ENCODE results near the gene TIMM13.
"Not testable (repeated sequence)": the region's sequence is repeated elsewhere in the genome, so short reads cannot be mapped to it uniquely, and the experiment has no call there.

TIMM13 gene

DNA sequence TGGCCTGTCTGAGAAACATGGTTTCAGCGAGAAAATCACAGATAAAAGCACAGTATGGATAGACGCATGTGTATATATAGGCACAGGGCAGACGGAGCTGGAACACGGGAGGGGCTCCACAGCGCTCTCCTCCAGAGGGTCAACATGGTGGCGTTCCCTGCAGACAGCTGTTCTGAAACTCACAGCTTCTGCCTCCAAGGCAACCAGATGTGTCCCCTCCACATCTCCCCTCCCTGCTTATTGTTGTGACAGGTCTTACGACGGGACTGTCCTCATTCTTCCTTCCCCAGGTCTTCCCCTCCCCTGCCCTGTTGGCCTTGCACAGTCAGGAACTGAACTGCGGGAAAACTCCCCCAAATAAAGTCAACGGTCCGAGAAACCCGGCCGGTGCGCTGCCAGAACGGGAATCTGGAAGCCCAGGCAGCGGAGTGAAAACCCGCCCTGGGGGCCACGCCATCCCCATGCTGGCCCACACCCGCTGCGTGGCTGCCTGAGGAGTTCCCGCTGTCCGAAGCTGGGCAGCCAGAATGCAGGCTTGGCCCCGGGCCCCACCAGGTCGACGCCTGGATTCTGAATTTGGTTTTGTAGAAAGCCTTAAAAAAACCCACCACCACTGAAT, 2.6 kb upstream of the TIMM13 start:
- no peak for DNase-seq (ENCODE audit: low read depth)

DNA sequence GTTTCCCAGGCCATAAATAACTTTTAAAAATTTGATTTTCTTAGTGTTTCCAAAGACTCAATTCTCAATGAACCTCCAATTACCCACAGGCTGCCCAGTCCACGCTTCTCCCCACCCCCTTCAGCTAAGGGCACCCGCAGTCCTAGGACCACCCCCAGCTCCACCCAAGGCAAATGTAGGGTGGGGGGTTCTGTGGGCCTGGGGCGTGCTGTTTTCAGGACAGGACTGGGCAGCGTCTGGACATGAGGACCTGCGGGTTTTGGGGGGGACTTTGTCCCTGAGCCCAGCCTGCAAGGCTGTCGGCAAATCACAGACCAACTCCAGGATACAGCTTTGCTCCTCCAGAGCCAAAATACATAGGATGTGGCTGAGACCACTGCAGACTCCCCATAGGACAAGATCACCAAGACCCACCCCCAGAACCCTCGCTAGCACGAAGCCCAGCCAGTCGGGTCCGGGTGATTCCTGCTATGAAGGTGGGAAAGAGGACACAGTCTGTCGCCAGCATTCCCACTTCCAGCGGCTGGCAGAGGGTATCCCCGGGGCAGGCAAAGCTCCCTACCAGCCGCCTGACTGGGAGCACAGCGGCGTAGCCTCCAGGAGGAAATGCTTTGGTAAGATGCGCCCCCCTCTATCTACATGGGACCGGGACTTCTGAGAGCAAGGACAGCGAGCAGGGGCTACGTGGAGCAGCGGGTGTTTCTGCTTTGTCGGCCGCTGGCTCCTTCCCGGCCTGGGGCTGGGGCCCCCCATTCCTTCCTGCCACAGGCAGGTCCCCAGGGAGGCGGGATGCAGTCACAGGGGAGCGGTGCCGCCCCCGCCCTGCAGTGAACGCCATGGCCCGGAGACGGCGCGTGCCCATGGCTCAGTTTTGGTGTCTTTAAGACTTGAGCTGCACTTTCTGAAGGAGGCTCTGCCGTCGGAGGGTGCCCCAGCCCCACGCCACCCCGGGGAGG, 1.6 kb upstream of the TIMM13 start:
- DNase-seq (ENCODE audit: low read depth) = no peak

DNA sequence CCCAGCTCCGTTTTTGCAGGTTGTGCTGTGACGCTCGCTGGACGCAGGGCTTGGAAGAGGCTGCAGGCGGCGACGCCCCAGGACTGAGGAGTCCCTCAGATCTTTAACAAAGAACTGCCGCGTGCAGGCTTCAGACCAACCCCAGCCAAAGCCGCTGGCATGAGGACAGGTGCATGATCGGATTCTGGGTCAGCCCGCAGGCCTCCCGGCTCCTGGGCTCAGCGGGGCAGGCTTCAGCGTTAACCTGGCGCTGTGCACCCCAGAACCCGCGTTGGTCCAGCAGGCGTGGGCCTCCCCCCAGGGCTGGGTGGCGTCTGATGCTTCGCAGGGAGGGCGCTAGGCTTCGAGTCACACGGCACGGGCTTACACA, 920 bp upstream of the TIMM13 start:
- DNase-seq (ENCODE audit: low read depth) = no peak

DNA sequence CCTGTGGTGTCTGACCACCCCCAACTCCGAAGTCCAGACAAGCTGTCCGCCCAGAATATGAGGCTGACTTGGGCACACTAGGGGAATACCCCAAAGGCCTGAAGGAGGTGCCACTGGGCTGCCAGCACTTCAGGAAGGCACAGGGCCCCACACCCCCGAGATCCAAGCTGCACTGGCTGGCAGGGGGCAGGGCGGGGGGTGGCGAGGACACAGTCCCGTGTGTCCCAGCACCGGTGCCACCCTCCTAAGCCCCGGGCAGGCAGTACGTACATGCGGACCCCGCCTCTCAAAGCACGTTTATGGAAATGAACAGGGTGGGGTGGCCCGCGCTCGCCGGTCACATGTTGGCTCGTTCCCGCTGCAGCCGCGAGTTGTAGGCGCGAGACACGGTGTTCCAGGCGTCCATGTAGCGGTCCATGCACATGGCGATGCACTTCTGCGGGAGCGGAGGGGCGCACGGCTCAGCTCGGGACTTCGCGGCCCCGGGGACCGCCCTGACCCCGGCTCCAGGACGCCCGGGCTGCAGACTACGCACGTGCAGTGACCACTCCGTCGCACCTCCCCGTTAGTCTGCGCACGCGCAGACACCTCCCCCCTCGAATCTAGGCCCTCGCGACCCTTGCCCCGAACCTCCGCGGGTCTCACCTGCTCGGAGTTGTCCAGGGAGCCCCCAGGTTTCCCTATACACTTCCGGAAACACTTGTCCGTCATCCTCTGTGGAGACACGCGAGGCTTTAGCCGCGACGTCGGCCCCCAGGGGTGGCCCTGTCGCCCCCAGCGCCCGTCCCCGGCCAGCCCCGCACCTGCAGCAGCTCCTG, 566 bp downstream of the TIMM13 start:
- no peak for DNase-seq (ENCODE audit: low read depth)

DNA sequence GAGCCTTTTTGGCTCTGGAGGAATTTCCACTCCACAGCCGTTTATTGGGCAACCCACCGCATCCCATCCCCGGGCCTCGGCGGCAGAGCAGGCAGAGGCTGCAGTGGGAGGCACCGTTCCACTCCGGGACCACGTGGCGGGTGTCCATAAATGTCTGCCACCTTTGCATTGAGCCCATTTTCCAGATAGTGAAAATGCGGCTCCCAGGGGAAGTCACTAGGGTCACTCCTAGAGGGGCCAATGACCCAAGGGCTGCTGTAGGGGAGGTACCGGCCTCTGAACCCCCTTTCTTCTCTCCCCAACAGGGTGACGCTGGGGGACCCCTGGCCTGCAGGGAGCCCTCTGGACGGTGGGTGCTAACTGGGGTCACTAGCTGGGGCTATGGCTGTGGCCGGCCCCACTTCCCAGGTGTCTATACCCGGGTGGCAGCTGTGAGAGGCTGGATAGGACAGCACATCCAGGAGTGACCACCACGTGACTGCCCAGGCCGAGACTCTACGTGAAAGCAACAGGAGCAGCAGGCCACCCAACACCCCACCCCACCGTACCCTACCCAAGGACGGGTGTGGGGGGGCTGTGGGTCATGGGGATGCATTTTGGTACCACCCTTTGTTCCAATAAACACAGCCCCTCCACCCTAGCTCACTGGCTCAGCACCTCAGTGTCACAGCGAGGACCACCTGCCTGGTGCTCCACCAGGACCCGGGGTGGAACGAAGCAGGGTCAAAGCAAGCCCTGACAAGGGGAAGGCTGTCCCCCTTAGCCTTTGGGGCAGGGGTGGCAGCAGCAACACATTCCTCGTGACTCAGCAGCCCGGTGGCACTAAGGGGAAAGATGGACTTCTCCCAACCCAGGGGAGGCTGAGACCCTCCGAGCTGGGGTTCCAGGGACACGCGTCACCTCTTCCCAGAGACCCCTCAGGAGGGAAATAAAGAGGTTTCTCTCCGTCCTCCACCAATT, 1.5 kb downstream of the TIMM13 start:
- DNase-seq (ENCODE audit: low read depth) = no peak

DNA sequence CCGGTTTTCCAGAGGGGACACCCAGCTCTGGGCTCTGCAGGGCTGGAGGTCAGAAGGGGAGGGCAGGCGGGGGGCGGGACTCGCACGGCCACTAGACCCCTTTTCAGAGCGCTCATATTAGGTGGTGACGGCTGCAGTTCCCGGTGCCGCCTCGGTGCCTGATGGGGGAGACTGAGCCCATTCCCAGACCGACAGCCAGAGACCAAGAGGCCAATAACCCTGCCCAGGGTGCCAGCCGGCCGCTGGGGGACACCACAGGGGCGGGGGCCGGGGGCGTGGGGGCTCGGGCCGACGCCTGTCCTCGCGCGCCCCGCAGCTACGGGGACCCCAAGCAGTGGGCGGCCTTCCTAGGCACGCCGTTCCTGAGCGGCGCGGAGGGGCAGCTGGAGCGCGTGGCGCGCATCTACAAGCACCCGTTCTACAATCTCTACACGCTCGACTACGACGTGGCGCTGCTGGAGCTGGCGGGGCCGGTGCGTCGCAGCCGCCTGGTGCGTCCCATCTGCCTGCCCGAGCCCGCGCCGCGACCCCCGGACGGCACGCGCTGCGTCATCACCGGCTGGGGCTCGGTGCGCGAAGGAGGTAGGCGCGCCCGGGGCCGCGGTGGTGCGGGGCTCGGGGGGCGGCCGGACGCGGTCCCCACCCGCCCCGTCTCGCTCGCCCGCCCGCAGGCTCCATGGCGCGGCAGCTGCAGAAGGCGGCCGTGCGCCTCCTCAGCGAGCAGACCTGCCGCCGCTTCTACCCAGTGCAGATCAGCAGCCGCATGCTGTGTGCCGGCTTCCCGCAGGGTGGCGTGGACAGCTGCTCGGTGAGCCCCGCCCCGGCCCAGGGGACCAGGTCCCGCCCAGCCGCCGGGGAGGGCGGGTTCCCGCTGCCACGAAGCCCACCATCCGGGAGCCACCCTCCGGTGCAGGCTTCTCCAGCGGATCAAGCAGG, 2.4 kb downstream of the TIMM13 start:
- peak; percentile 18 for DNase-seq (ENCODE audit: low read depth)

DNA sequence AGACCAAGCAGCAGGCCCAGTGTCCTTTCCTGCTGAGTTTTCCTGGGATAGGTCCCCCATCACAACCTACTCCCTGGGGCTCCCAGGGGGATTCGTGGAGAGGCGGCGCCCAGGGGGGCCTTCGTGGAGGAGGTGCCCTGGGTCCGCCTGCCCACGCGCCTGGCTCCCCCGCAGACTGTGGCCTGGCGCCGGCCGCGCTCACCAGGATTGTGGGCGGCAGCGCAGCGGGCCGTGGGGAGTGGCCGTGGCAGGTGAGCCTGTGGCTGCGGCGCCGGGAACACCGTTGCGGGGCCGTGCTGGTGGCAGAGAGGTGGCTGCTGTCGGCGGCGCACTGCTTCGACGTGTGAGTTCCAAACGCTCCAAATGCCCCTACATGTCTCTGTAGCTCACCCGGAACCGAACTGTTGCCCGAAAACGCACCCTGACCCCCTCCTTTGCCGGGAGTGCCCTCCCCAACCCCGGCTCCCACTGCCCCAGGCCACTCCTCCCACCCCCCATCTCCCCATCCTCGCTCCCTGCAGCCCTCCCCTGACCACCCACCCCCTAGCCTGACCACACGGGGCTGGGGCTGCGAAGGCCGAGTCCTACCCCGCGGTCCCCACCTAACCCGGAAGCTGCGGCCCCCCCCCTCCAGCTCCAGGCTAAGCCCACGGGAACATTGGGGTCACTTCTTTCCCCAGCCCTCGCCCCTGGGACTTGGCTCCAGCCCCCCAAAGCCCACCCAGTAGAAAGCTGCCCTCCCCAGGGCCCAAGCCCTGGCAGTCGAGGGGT, 3.3 kb downstream of the TIMM13 start:
- DNase-seq (ENCODE audit: low read depth) = no peak

DNA sequence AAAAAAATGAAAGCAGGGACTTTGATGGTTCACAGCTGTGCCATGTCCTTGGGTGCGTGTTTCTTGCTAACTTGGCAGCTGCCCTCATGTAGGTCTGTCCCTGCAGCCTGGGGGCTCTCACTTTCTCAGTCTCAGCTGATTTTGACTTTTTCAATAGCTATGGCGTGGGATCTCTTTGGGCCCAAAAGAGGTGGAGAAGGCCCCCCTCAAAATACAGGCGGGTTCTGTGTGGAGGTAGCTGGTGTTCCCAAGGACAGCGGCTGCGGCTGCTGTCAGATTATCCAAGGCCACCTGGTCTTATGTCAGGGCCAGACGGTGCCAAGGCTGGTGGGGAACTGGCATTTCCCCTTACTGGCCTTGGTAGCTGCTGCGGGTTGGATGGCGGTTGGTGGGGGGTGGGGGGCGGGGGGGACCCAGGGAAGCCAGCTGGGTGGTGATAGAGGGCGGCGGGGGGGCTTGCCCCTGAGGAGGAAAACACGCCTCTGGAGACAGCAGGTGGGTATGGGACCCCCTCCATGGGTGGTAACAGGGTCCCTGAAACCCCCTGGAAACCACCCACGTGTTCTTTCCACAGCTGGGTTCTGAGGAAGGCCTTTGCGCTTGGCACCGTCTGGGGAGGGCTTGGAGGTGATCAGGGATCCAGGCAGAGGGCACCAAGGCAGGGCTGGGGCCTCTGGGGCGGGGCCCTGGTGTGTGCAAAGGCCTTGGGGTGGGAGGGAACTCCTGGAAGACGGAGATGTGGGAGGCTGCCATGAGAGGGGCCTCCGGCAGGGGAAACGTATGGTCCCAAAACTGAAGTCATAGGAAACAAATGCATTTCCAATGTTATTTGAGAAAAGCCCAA, 4.1 kb downstream of the TIMM13 start:
- DNase-seq (ENCODE audit: low read depth) = no peak

DNA sequence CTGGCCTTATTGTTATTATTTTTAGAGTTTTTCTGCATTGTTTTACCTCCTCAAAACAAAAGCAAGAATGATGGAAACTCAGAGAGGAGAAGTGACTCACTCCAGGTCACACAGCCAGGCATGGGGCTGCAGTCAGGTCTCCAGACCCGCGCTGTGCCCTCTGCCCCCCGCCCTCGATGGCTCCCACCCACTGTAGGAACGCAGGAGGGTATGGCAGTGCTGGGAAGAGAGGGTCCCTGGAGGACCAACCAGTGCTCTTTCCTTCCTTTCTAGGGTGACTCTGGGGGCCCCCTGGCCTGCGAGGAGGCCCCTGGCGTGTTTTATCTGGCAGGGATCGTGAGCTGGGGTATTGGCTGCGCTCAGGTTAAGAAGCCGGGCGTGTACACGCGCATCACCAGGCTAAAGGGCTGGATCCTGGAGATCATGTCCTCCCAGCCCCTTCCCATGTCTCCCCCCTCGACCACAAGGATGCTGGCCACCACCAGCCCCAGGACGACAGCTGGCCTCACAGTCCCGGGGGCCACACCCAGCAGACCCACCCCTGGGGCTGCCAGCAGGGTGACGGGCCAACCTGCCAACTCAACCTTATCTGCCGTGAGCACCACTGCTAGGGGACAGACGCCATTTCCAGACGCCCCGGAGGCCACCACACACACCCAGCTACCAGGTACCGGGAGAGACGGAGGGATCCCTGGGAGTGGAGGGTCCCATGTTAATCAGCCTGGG, 5.6 kb downstream of the TIMM13 start:
- DNase-seq (ENCODE audit: low read depth) = no peak

DNA sequence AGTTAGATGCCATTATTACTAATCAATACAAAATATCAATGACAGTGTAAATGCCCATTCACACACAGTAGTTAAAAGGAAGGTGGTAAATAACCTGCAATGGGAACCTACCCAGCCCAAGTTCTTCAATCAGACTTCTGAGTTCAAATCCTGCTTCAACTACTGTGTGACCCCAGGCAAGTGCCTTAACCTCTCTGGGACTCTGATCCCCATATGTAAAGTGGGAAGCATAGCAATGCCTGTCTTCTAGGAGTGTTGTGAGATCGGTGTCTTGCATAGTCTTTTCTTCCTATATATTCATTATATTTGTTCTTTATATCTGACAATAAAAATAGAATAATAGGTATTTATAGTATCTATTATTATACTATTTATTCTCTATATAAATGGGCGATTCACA, 6.9 kb downstream of the TIMM13 start:
- DNase-seq (ENCODE audit: low read depth) = no peak

DNA sequence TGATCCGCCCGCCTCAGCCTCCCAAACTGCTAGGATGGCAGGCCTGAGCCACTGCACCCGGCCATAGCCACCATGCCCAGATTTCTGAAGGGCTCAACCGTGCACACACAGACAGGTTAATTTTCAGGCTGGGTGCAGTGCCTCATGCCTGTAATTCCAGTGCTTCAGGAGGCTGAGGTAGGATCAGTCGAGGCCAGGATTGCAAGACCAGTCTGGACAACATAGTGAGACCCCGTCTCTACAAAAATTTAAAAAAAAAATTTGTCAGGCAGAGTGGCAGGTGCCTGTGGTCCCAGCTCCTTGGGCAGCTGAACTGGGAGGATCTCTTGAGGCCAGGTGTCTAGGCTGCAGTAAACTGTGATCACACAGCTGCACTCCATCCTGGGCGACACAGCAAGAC, 7.6 kb downstream of the TIMM13 start:
- no peak for DNase-seq (ENCODE audit: low read depth)

DNA sequence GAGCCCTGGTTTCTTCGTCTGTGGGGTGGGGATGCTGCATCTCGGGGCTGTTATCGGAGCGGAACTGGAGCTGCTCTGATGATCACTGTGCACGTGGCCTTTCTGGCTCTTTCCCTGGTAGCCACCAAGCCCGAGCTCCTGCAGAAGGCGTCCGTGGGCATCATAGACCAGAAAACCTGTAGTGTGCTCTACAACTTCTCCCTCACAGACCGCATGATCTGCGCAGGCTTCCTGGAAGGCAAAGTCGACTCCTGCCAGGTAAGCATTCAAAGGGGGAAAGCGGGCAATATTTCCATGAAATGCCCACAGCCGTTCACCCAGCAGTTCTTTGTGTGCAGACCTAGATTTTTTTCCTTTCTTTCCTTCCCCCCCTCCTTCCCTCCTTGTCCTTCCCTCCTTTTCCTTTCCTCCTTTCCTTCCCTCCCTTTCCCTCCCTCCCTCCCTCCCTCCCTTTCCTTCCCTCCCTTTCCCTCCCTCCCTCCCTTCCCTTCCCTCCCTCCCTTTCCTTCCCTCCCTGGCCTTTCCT, 9.4 kb downstream of the TIMM13 start:
- DNase-seq (ENCODE audit: low read depth) = no peak

DNA sequence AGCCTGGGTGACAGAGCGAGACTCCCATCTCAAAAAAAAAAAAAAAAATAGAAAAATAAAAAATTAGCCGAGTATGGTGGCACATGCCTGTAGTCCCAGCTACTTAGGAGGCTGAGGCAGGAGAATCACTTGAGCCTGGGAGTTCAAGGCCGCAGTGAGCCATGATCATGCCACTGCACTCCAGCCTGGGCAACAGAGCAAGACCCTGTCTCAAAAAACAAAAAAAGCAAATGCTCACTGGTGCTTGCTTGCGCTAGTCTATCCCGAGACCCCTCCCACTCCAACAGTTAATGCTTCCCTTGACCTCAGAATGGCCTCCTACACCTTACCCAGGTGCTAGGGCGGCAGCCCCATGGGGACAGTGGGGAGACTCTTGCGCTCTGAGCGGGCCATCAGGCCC, 9.9 kb downstream of the TIMM13 start:
- not testable (repeated sequence) for DNase-seq (ENCODE audit: low read depth)

DNA sequence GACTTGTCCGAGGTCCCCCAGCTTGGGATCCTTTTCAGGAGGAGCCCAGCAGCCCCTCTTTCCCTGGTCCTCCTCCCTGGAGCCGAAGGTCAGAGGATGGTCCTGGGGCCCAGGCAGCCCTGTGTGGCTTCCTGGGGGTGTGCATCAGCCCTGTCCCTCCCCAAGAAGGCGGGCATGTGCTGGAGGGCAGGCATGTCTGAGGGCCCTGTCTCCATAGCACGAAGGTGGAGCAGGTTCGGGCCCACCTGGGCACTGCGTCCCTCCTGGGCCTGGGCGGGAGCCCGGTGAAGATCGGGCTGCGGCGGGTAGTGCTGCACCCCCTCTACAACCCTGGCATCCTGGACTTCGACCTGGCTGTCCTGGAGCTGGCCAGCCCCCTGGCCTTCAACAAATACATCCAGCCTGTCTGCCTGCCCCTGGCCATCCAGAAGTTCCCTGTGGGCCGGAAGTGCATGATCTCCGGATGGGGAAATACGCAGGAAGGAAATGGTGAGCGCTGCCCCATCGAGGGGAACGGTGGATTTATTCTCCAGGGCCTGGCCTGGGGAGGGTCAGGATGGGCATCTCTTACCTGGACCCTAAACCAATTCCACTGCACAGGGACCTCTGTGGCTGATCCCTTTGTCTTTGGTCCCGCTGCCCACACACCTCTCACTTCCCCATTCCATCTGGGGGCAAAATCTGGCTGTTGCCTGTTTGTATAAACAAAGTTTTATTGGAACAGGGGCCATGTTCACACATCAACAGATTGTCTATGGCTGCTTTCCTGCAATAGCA, 10.9 kb downstream of the TIMM13 start:
- no peak for DNase-seq (ENCODE audit: low read depth)

DNA sequence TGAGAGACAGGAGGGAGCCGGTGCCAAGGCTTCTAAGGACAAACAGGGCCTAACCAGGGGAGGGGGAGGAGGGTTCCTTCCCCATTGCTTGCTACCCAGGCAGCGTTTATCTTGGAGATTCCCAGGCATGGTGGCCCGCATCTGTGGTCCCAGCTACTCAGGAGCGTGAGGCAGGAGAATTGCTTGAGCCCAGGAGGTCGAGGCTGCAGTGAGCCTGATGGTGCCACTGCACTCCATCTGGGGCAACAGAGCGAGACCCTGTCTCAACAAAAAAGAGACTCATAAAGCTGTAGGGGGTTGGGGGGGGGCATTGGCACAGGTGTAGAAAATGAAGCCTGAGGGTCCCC, 11.4 kb downstream of the TIMM13 start:
- DNase-seq (ENCODE audit: low read depth) = no peak

DNA sequence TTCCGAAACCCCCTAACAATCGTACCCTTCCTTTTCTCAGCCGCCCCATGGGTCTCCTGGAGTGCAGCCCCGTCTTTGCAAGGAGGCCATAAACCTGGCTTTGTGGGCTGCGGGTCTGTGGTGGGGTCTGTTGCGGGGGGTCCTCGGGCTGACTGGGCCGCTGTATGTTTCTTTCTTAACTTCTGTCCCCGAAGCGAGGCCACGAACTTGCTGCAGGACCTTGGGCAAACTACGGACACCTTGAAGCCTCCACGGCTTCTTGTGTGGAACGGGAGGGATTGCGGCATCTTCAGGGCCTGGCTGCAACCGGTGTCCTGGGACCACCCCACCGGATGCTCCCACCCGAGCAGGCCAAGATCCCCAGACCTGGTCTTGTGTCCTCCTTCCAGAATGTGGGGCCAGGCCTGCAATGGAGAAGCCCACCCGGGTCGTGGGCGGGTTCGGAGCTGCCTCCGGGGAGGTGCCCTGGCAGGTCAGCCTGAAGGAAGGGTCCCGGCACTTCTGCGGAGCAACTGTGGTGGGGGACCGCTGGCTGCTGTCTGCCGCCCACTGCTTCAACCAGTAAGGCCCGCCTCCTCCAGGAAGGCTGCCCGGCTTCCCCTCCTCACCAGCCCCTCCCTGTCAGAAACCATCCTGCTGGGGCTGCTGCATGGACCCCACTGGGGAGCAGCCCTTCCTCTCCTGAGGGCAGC, 12.0 kb downstream of the TIMM13 start:
- no peak for DNase-seq (ENCODE audit: low read depth)

DNA sequence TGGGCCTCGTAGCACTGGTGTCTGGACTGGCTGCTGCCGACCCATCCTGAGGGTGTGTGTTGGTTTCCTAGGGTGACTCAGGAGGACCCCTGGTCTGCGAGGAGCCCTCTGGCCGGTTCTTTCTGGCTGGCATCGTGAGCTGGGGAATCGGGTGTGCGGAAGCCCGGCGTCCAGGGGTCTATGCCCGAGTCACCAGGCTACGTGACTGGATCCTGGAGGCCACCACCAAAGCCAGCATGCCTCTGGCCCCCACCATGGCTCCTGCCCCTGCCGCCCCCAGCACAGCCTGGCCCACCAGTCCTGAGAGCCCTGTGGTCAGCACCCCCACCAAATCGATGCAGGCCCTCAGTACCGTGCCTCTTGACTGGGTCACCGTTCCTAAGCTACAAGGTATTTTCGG, 13.8 kb downstream of the TIMM13 start:
- DNase-seq (ENCODE audit: low read depth) = no peak

All from non-pigmented ciliary epithelial cell (primary cell).